Measurements from ENCODE around the gene KCNK15. TPM values are rescaled to one million over a fixed set of nuclear protein-coding genes. Genes with fewer than 3 reads are reported as not detected.

KCNK15 gene
- total RNA-seq, 1 donor from 2014 or later, result 62.6 TPM

- Histone ChIP-seq H3K36me3 (peaks cover 0 to 6% of the 10 kb centered on the region in 2 donors), H3K27me3 (no peaks in the 10 kb centered on the region), H3K4me1 (no peaks in the 10 kb centered on the region), H3K4me3 (no peak overlapping the region), H3K27ac (no peak overlapping the region), H3K9me3 (no peaks in the 10 kb centered on the region)
- intact Hi-C loops (cut with DNase I), result no loop called here
- DNase-seq (ENCODE audit: low spot score in 2 of 2), result no peak
- TF ChIP-seq CTCF (IDR thresholded peaks at IDR 0.05), result no peak
These were observed 10.5 kb downstream of the KCNK15 start for GRCh38 chr20:44756011-44756688.

- Histone ChIP-seq H3K27ac (no peak overlapping the region), H3K36me3 (no peaks in the 10 kb centered on the region), H3K4me1 (no peaks in the 10 kb centered on the region), H3K4me3 (no peak overlapping the region), H3K9me3 (no peaks in the 10 kb centered on the region), H3K27me3 (no peaks in the 10 kb centered on the region)
- no peak for TF ChIP-seq CTCF (IDR thresholded peaks at IDR 0.05)
- no peak for DNase-seq (ENCODE audit: low spot score in 2 of 2)
- intact Hi-C loops (cut with DNase I), result no loop called here
These were observed 11.3 kb downstream of the KCNK15 start for GRCh38 chr20:44756956-44757355.

- intact Hi-C loops (cut with DNase I), result no loop called here
- no peaks in the 10 kb centered on the region for H3K9me3 ChIP-seq
- no peak for TF ChIP-seq CTCF (IDR thresholded peaks at IDR 0.05)
- H3K4me1 ChIP-seq, result no peaks in the 10 kb centered on the region
- DNase-seq (ENCODE audit: low spot score in 2 of 2), result no peak
- no peak overlapping the region for H3K4me3 ChIP-seq
- no peaks in the 10 kb centered on the region for H3K36me3 ChIP-seq
- no peak overlapping the region for H3K27ac ChIP-seq
- no peaks in the 10 kb centered on the region for H3K27me3 ChIP-seq
These were observed 12.8 kb downstream of the KCNK15 start for GRCh38 chr20:44758247-44759101.

GRCh38 chr20:44759595-44759994, 13.9 kb downstream of the KCNK15 start:
- no peaks in the 10 kb centered on the region for H3K36me3 ChIP-seq
- no peak overlapping the region for H3K27ac ChIP-seq
- DNase-seq (ENCODE audit: low spot score in 2 of 2), result no peak
- no peak for TF ChIP-seq CTCF (IDR thresholded peaks at IDR 0.05)
- no peak overlapping the region for H3K4me3 ChIP-seq
- intact Hi-C loops (cut with DNase I), result no loop called here
- no peaks in the 10 kb centered on the region for H3K9me3 ChIP-seq
- H3K27me3 ChIP-seq, result no peaks in the 10 kb centered on the region
- H3K4me1 ChIP-seq, result no peaks in the 10 kb centered on the region

- DNase-seq (ENCODE audit: low spot score in 2 of 2), result no peak
- no peaks in the 10 kb centered on the region for H3K36me3 ChIP-seq
- H3K4me3 ChIP-seq, result no peak overlapping the region
- intact Hi-C loops (cut with DNase I), result no loop called here
- TF ChIP-seq CTCF (IDR thresholded peaks at IDR 0.05), result no peak
- H3K4me1 ChIP-seq, result no peaks in the 10 kb centered on the region
- no peaks in the 10 kb centered on the region for H3K9me3 ChIP-seq
- H3K27me3 ChIP-seq, result no peaks in the 10 kb centered on the region
- H3K27ac ChIP-seq, result no peak overlapping the region
These were observed 15.8 kb downstream of the KCNK15 start for GRCh38 chr20:44761423-44761822.

Data from ascending aorta (tissue), 2 donors.